Liver (tissue), 9 donors: Measurements from ENCODE around the gene SH3RF3. TPM values are rescaled to one million over a fixed set of nuclear protein-coding genes. Genes with fewer than 3 reads are reported as not detected.

ENCODE experiments used
- DNase-seq: peaks from one replicate; pipeline ENCODE4 v3.0.0-alpha.2; 2017; ENCODE audit warnings: low spot score
- H3K27ac ChIP-seq, 2 donors: one replicate each; pipeline ENCODE4 v1.7.0; 2013; ENCODE audit warnings: inconsistent platforms in 2 of 2, low read length in 2 of 2, control low read depth in 1 of 2, low read depth in 1 of 2, mild to moderate bottlenecking in 1 of 2
- H3K27me3 ChIP-seq, 4 donors: one replicate each; pipeline versions ENCODE4 v1.6.1 to v1.7.0; 2013; ENCODE audit warnings: low read length in 3 of 4, inconsistent platforms in 1 of 4, mild to moderate bottlenecking in 1 of 4, moderate library complexity in 1 of 4; ENCODE audit not compliant: control insufficient read depth in 4 of 4, insufficient read depth in 4 of 4
- H3K36me3 ChIP-seq, 4 donors: one replicate each; pipeline versions ENCODE4 v1.6.1 to v1.7.0; 2013; ENCODE audit warnings: low read length in 3 of 4, mild to moderate bottlenecking in 3 of 4, low read depth in 1 of 4, moderate library complexity in 1 of 4; ENCODE audit not compliant: control insufficient read depth in 4 of 4, insufficient read depth in 3 of 4
- H3K4me1 ChIP-seq, 4 donors: one replicate each; pipeline versions ENCODE4 v1.6.1 to v1.7.0; 2013; ENCODE audit warnings: low read length in 3 of 4, mild to moderate bottlenecking in 3 of 4, moderate library complexity in 1 of 4; ENCODE audit not compliant: control insufficient read depth in 4 of 4, insufficient read depth in 4 of 4
- H3K4me3 ChIP-seq, 3 donors: one replicate each; pipeline versions ENCODE4 v1.6.1 to v1.7.0; 2013; ENCODE audit warnings: low read length in 3 of 3, control low read depth in 1 of 3, low read depth in 1 of 3, mild to moderate bottlenecking in 1 of 3
- H3K9ac ChIP-seq, 2 donors: one replicate each; pipeline ENCODE4 v1.7.0; 2013; ENCODE audit warnings: low read length in 2 of 2, mild to moderate bottlenecking in 2 of 2, moderate library complexity in 2 of 2, control low read depth in 1 of 2, low read depth in 1 of 2
- H3K9me3 ChIP-seq, 4 donors: one replicate each; pipeline versions ENCODE4 v1.6.1 to v1.7.0; 2013; ENCODE audit warnings: low read length in 3 of 4; ENCODE audit not compliant: control insufficient read depth in 4 of 4
- ATF3 ChIP-seq: IDR thresholded peaks from 2 replicates; pipeline ENCODE4 v1.6.1; 2016; ENCODE audit warnings: antibody characterized with exemption
- CTCF ChIP-seq: fragments of 150-350 bp; IDR thresholded peaks from 2 replicates; pipeline ENCODE4 v1.5.1; 2017; ENCODE audit warnings: improper control_type of control experiment, low read depth, low read length; ENCODE audit not compliant: missing input control
- EGR1 ChIP-seq, 2 donors: IDR thresholded peaks; 2 replicates each; pipeline ENCODE4 v1.6.1; 2016 to 2018; ENCODE audit warnings: antibody characterized with exemption in 2 of 2, low read depth in 2 of 2
- FOXA1 ChIP-seq: IDR thresholded peaks from 2 replicates; pipeline ENCODE4 v1.6.1; 2016; ENCODE audit warnings: antibody characterized with exemption
- FOXA2 ChIP-seq: IDR thresholded peaks from 2 replicates; pipeline ENCODE4 v1.6.1; 2016; ENCODE audit warnings: antibody characterized with exemption
- GABPA ChIP-seq, 2 donors: IDR thresholded peaks in 1 of 2; conservative IDR thresholded peaks in 1 of 2; 2 replicates each; pipeline ENCODE4 v1.6.1; 2016; ENCODE audit warnings: antibody characterized with exemption in 2 of 2, mild to moderate bottlenecking in 1 of 2, moderate library complexity in 1 of 2
- JUND ChIP-seq, 2 donors: IDR thresholded peaks; 2 replicates each; pipeline ENCODE4 v1.6.1; 2016; ENCODE audit warnings: antibody characterized with exemption in 2 of 2
- MAX ChIP-seq: IDR thresholded peaks from 2 replicates; pipeline ENCODE4 v1.6.1; 2016; ENCODE audit warnings: antibody characterized with exemption
- NR2F2 ChIP-seq: IDR thresholded peaks from 2 replicates; pipeline ENCODE4 v1.6.1; 2016; ENCODE audit warnings: antibody characterized with exemption
- REST ChIP-seq: IDR thresholded peaks from 2 replicates; pipeline ENCODE4 v1.6.1; 2016; ENCODE audit warnings: antibody characterized with exemption, mild to moderate bottlenecking
- RXRA ChIP-seq, 2 donors: IDR thresholded peaks; 2 replicates each; pipeline ENCODE4 v1.6.1; 2017 to 2018; ENCODE audit warnings: antibody characterized with exemption in 2 of 2, mild to moderate bottlenecking in 1 of 2
- SP1 ChIP-seq: IDR thresholded peaks from 2 replicates; pipeline ENCODE4 v1.6.1; 2018; ENCODE audit warnings: antibody characterized with exemption, mild to moderate bottlenecking
- TAF1 ChIP-seq: conservative IDR thresholded peaks from 2 replicates; pipeline ENCODE4 v1.6.1; 2016; ENCODE audit warnings: antibody characterized with exemption, mild to moderate bottlenecking
- YY1 ChIP-seq: IDR thresholded peaks from 2 replicates; pipeline ENCODE4 v1.6.1; 2016; ENCODE audit warnings: antibody characterized with exemption, mild to moderate bottlenecking
- ZBTB33 ChIP-seq: IDR thresholded peaks from 2 replicates; pipeline ENCODE4 v1.6.1; 2016; ENCODE audit warnings: antibody characterized with exemption
- WGBS: extraction: QIAGEN DNeasy Blood & Tissue Kit; methylation state at CpG from one replicate; pipeline ENCODE4 v1.1.7; 2013; 5-methylcytosine and 5-hydroxymethylcytosine counted together
- polyA plus RNA-seq, 2 donors: library from polyadenylated mRNA; stranded (reverse) in 1 of 2; unstranded in 1 of 2; fragments of 200-250 nt in 1 of 2; fragments of >200 nt in 1 of 2; fragmentation: Nextera tagmentation in 1 of 2; extraction: Ambion mirVana in 1 of 2; gene quantifications; one replicate each; pipeline versions ENCODE4 v1.2.1 to v1.2.3, GENCODE V29; 2013 to 2015
- total RNA-seq, 2 donors: library from RNA; depleted of rRNA; stranded (reverse); fragments of >200 nt; gene quantifications; one replicate each; pipeline ENCODE4 v1.2.3, GENCODE V29; 2014
- donor health status: healthy.
- donor health status: healthy.
- donor health status: healthy.
- donor health status: healthy.
- donor health status: healthy.

The SH3RF3 gene
- total and polyA plus RNA-seq, 4 donors = 0.11 to 1.0 (median 0.54) TPM

- 79% methylated on average over 4 of the region's 4 CpGs for WGBS
- TF ChIP-seq NR2F2 (no peak), MAX (no peak), REST (no peak), GABPA (IDR thresholded peaks at IDR 0.05 in 1 of 2, conservative IDR thresholded peaks at IDR 0.05 in 1 of 2) (no peak), TAF1 (no peak), EGR1 (IDR thresholded peaks at IDR 0.05; ENCODE audit: low read depth in 2 of 2) (no peak)
- H3K27me3 ChIP-seq = no peaks in the 10 kb centered on the region
Observed at GRCh38 chr2:109295781-109296117, 166.7 kb downstream of the SH3RF3 start.

GRCh38 chr2:109297566-109298490 is 168.8 kb downstream of the SH3RF3 start:
- no peak overlapping the region for H3K27ac ChIP-seq
- H3K4me1 ChIP-seq = no peaks in the 10 kb centered on the region
- no peaks in the 10 kb centered on the region for H3K9me3 ChIP-seq
- H3K9ac ChIP-seq = no peak overlapping the region
- DNase-seq = no peak
- no peak for TF ChIP-seq FOXA1
- no peak for TF ChIP-seq SP1
- TF ChIP-seq RXRA (IDR thresholded peaks at IDR 0.05) = no peak
- no peak for TF ChIP-seq ZBTB33
- no peaks in the 10 kb centered on the region for H3K36me3 ChIP-seq
- 88% methylated on average over 11 of the region's 11 CpGs for WGBS
- H3K27me3 ChIP-seq = no peaks in the 10 kb centered on the region
- no peak overlapping the region for H3K4me3 ChIP-seq

More at GRCh38 chr2:109295781-109296117, 166.7 kb downstream of the SH3RF3 start:
- Histone ChIP-seq H3K27ac (no peak overlapping the region), H3K4me3 (no peak overlapping the region), H3K36me3 (no peaks in the 10 kb centered on the region), H3K4me1 (no peaks in the 10 kb centered on the region), H3K9ac (no peak overlapping the region), H3K9me3 (no peaks in the 10 kb centered on the region)
- DNase-seq = no peak

GRCh38 chr2:109298851-109299250 is 169.8 kb downstream of the SH3RF3 start:
- Histone ChIP-seq H3K9ac (no peak overlapping the region), H3K4me3 (no peak overlapping the region), H3K27me3 (no peaks in the 10 kb centered on the region), H3K9me3 (no peaks in the 10 kb centered on the region), H3K4me1 (no peaks in the 10 kb centered on the region), H3K36me3 (no peaks in the 10 kb centered on the region), H3K27ac (no peak overlapping the region)
- DNase-seq = no peak
- 93% methylated on average over 6 of the region's 6 CpGs for WGBS
- no peak for TF ChIP-seq TAF1
- TF ChIP-seq YY1 = no peak
- no peak for TF ChIP-seq CTCF
- TF ChIP-seq NR2F2 = no peak
- no peak for TF ChIP-seq EGR1 (IDR thresholded peaks at IDR 0.05; ENCODE audit: low read depth in 2 of 2)
- no peak for TF ChIP-seq ZBTB33
- TF ChIP-seq MAX = no peak
- TF ChIP-seq RXRA (IDR thresholded peaks at IDR 0.05) = no peak
- TF ChIP-seq GABPA (IDR thresholded peaks at IDR 0.05 in 1 of 2, conservative IDR thresholded peaks at IDR 0.05 in 1 of 2) = no peak
- TF ChIP-seq FOXA2 = no peak
- no peak for TF ChIP-seq SP1
- TF ChIP-seq JUND (IDR thresholded peaks at IDR 0.05) = no peak
- TF ChIP-seq ATF3 = no peak
